Transverse colon (tissue), 4 donors: Measurements from ENCODE around the gene LSMEM2. TPM values are rescaled to one million over a fixed set of nuclear protein-coding genes. Genes with fewer than 3 reads are reported as not detected.

Experiments used
- DNase-seq: peaks from one replicate; pipeline ENCODE4 v3.0.0-alpha.2; 2019
- H3K27ac ChIP-seq, 4 donors: fragments of 200-600 bp; sonication (generic); 2 replicates each; pipeline ENCODE4 v1.5.1; 2016 to 2018; ENCODE audit warnings: inconsistent platforms in 4 of 4
- H3K27me3 ChIP-seq: fragments of 200-600 bp; sonication (generic); 2 replicates; pipeline ENCODE4 v1.5.1; 2017; ENCODE audit warnings: inconsistent platforms
- H3K36me3 ChIP-seq, 4 donors: fragments of 200-600 bp; sonication (generic); 2 replicates each; pipeline ENCODE4 v1.5.1; 2017 to 2019; ENCODE audit warnings: inconsistent platforms in 4 of 4
- H3K4me1 ChIP-seq, 4 donors: fragments of 200-600 bp; sonication (generic); 2 replicates each; pipeline ENCODE4 v1.5.1; 2017 to 2020; ENCODE audit warnings: inconsistent platforms in 4 of 4
- H3K4me3 ChIP-seq, 4 donors: fragments of 200-600 bp; sonication (generic); 1 replicate in 1 of 4; 2 replicates in 3 of 4; pipeline versions ENCODE4 v1.5.1 to v1.6.1; 2017 to 2019; ENCODE audit warnings: inconsistent platforms in 4 of 4
- H3K9me3 ChIP-seq, 2 donors: fragments of 200-600 bp; sonication (generic); 2 replicates each; pipeline ENCODE4 v1.5.1; 2017 to 2019; ENCODE audit warnings: inconsistent platforms in 2 of 2
- CTCF ChIP-seq, 5 experiments: fragments of 200-600 bp in 3 of 5; fragments of 450-650 bp in 2 of 5; sonication (generic) in 3 of 5; IDR thresholded peaks; 1 replicate in 2 of 5; 2 replicates in 3 of 5; pipeline ENCODE4 v1.5.1; 2016 to 2017; ENCODE audit warnings: antibody characterized with exemption in 5 of 5, inconsistent platforms in 3 of 5, mild to moderate bottlenecking in 2 of 5, moderate library complexity in 1 of 5
- EP300 ChIP-seq: sonication (generic); formaldehyde crosslinking; IDR thresholded peaks from one replicate; pipeline ENCODE4 v1.6.1; 2017; ENCODE audit warnings: antibody characterized with exemption, low read depth
- POLR2A ChIP-seq: fragments of 450-650 bp; IDR thresholded peaks from one replicate; pipeline ENCODE4 v1.6.1; 2016; ENCODE audit warnings: antibody characterized with exemption, mild to moderate bottlenecking, moderate library complexity
- POLR2AphosphoS5 ChIP-seq, 3 donors: sonication (generic); formaldehyde crosslinking; IDR thresholded peaks; one replicate each; pipeline ENCODE4 v1.6.1; 2016; ENCODE audit warnings: antibody characterized with exemption in 3 of 3
- WGBS, 2 donors: methylation state at CpG; one replicate each; pipeline ENCODE4 v1.1.5; 2018; ENCODE audit warnings: low coverage in 1 of 2; 5-methylcytosine and 5-hydroxymethylcytosine counted together
- in situ Hi-C, 4 donors: fragments of 200-750 bp; cut with MboI; loops; one replicate each; pipeline versions ENCODE4 v1.15.0 to v1.15.1; 2017; ENCODE audit warnings: low sequenced_read_pairs in 3 of 4, low pct_ligation_motif_present in 1 of 4, low pct_unique_long_range_greater_than_20kb in 1 of 4
- intact Hi-C: fragments of 100-400 bp; cut with DNase I; formaldehyde crosslinking; loops from one replicate; pipeline ENCODE4 v1.15.1; 2023; ENCODE audit warnings: low total_unique reads
- total RNA-seq, 4 donors: library from RNA; depleted of rRNA; stranded (reverse); fragments of >200 nt; gene quantifications; one replicate each; pipeline ENCODE4 v1.1.0, GENCODE V29; 2016

The LSMEM2 gene
- total RNA-seq, 4 donors from 2014 or later = not detected

GRCh38 chr3:50327129-50327528 lies 48.2 kb downstream of the LSMEM2 start:
- WGBS, 2 donors = 79% methylated on average over 4 of the region's 4 CpGs; no CpG with 5 or more reads in 1 of the 2 donors
- Histone ChIP-seq H3K36me3 (peaks cover 0 to 22% (median 5%) of the 10 kb centered on the region in 4 donors), H3K4me1 (peaks cover 9 to 40% (median 31%) of the 10 kb centered on the region in 4 donors), H3K4me3 (peak overlapping the region; percentile 74 to 99 (median 98)), H3K9me3 (no peaks in the 10 kb centered on the region), H3K27me3 (no peaks in the 10 kb centered on the region), H3K27ac (peak overlapping the region; percentile 89 to 93 (median 90))
- TF ChIP-seq EP300 (no peak), CTCF (IDR thresholded peaks at IDR 0.05) (no peak), POLR2AphosphoS5 (IDR thresholded peaks at IDR 0.05) (no peak), POLR2A (no peak)
- DNase-seq = no peak
- intact Hi-C loops = no loop called here
- in situ Hi-C loops = no loop called here

GRCh38 chr3:50327943-50328691 lies 49.2 kb downstream of the LSMEM2 start, which contains the start of gene TUSC2:
Gene TUSC2 (minus strand): TSS chr3:50328223. CDS start chr3:50328099, 124 bp downstream.
- TF ChIP-seq CTCF (IDR thresholded peaks at IDR 0.05) (no peak), POLR2A (peak; percentile 87), POLR2AphosphoS5 (IDR thresholded peaks at IDR 0.05) (peak; percentile 90 to 94 (median 94)), EP300 (no peak)
- 0 to 2% methylated on average over 1 to 52 of the region's 55 CpGs for WGBS, 2 donors
- Histone ChIP-seq H3K4me3 (peak within 1 kb of the TSS; percentile 74 to 99 (median 98)), H3K27ac (peak within 1 kb of the TSS; percentile 89 to 93 (median 90)), H3K27me3 (no peaks in the 10 kb centered on the region), H3K9me3 (no peaks in the 10 kb centered on the region), H3K4me1 (peaks cover 8 to 32% (median 25%) of the 10 kb centered on the region in 4 donors), H3K36me3 (peaks cover 0 to 22% (median 5%) of the 10 kb centered on the region in 4 donors)
- intact Hi-C loops (no loop called here), in situ Hi-C loops (no loop called here)
- peak; percentile 99 for DNase-seq

GRCh38 chr3:50330330-50330729 lies 51.4 kb downstream of the LSMEM2 start:
- no peak for TF ChIP-seq POLR2AphosphoS5 (IDR thresholded peaks at IDR 0.05)
- no peak for TF ChIP-seq CTCF (IDR thresholded peaks at IDR 0.05)
- TF ChIP-seq POLR2A = no peak
- TF ChIP-seq EP300 = no peak
- H3K27ac ChIP-seq = no peak overlapping the region
- in situ Hi-C loops = no loop called here
- H3K27me3 ChIP-seq = no peaks in the 10 kb centered on the region
- no peak for DNase-seq
- peaks cover 0 to 22% (median 5%) of the 10 kb centered on the region in 4 donors for H3K36me3 ChIP-seq
- H3K4me3 ChIP-seq = no peak overlapping the region
- H3K4me1 ChIP-seq = peaks cover 18 to 44% (median 39%) of the 10 kb centered on the region in 4 donors
- 93% methylated on average over 10 of the region's 10 CpGs; no CpG with 5 or more reads in 1 of the 2 donors for WGBS, 2 donors
- intact Hi-C loops = loop anchor here (10.0 kb wide), 1 partner anchor 1954 kb away; the partner anchor contains the start of gene GLYCTK
- H3K9me3 ChIP-seq = no peaks in the 10 kb centered on the region

GRCh38 chr3:50331364-50331907 lies 52.5 kb downstream of the LSMEM2 start:
- no peaks in the 10 kb centered on the region for H3K9me3 ChIP-seq
- in situ Hi-C loops (no loop called here), intact Hi-C loops (loop anchor here (10.0 kb wide), 1 partner anchor 1953 kb away; the partner anchor contains the start of gene GLYCTK)
- no peak for DNase-seq
- peaks cover 28 to 54% (median 50%) of the 10 kb centered on the region in 4 donors for H3K4me1 ChIP-seq
- peaks cover 0 to 22% (median 5%) of the 10 kb centered on the region in 4 donors for H3K36me3 ChIP-seq
- 96 to 100% methylated on average over 1 to 19 of the region's 19 CpGs for WGBS, 2 donors
- TF ChIP-seq CTCF (IDR thresholded peaks at IDR 0.05) = no peak
- no peak for TF ChIP-seq POLR2A
- TF ChIP-seq EP300 = no peak
- TF ChIP-seq POLR2AphosphoS5 (IDR thresholded peaks at IDR 0.05) = no peak
- H3K27me3 ChIP-seq = no peaks in the 10 kb centered on the region
- no peak overlapping the region for H3K27ac ChIP-seq
- no peak overlapping the region for H3K4me3 ChIP-seq
